CD4-positive, alpha-beta T cell treated with Interleukin-17A for 1 hour (primary cell): ENCODE data around the gene ADGRF4.

Source experiments
- DNase-seq: peaks from one replicate; pipeline ENCODE4 v3.0.0-alpha.2; 2020

Gene ADGRF4, protein sequence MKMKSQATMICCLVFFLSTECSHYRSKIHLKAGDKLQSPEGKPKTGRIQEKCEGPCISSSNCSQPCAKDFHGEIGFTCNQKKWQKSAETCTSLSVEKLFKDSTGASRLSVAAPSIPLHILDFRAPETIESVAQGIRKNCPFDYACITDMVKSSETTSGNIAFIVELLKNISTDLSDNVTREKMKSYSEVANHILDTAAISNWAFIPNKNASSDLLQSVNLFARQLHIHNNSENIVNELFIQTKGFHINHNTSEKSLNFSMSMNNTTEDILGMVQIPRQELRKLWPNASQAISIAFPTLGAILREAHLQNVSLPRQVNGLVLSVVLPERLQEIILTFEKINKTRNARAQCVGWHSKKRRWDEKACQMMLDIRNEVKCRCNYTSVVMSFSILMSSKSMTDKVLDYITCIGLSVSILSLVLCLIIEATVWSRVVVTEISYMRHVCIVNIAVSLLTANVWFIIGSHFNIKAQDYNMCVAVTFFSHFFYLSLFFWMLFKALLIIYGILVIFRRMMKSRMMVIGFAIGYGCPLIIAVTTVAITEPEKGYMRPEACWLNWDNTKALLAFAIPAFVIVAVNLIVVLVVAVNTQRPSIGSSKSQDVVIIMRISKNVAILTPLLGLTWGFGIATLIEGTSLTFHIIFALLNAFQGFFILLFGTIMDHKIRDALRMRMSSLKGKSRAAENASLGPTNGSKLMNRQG

DNA sequence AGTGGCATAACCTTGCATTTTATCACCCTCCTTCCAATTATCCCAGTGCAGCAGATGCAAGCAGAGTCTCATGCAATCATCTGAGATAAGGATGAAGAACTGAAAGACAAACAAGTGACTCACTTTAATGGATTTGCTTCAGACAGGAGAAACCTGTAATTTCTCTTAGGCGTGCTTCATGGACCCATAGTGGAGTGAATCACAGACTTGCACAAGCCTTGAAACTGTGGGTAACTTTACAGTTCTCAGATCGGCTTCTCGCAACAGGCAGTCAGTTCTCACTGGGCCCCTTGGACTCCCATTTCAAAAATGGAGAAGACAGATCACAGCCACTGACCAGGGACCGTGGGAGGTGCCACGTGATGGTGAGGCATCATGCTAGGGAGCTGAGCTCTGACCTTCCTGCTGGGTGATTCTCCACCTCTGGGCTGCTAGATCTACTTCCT lies at the start of gene ADGRF4:
Gene ADGRF4 (plus strand): TSS at position 239 of the 446 bp plus-strand sequence. CDS start 8,666 bp downstream, outside the sequence.
- DNase-seq = no peak

DNA sequence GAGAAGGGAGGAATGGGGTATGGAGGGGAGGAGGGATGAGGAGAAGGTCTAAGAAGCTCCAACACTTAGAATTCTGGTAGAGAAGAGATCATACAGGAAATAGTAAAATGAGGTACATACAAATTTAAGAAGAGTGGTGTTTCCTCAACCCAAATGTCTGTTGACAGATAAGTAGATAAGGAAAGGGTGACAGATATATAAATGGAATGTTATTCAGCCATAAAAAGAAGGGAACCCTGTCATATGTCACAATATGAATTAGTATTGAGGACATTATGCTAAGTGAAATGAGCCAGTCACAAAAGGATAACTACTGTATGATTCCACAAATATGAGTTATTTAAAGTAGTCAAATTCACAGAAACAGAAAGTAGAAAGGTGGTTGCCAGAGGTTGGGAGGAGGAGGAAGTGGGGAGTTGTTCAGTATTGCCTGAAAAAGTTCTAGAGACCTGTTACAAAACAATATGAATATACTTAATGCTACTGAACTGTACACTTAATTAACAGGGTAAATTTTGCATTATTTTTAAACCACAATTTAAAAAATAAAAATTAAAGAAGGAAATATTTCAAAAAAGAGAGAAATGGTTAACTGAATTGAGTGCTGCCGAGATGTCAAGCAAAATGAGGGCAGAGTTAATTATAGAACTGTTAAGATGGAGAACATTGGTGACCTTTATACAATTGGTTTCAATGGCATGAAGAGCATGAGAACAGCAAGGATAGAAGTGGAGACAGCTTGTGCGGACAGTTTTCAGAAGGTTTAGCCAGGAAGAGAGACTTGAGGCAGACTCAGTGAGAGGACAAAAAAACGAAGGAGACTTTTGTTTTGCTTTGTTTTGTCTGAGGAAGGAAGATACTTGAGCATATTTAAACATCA lies 47.6 kb upstream of the ADGRF4 start:
- DNase-seq = no peak

DNA sequence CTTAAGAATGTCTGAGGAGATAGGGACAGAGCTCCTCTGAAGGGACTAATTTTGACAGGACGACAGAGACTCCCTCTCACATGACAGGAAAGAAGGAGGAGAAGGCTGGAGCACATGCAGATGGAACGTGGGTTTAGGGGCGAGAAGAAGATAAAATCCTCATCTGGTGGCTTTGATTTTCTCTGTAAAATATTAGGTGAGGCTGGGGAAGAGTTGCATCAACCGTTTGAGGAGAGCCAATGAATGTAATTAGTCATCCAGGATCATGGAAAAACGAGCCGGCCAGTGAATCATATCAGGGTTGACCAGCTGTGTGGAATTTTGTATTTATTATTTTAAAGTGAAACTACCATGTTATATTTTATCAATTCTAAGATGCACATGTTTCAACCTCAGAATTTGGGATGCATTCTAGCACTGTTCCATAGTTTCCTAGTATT lies 46.9 kb upstream of the ADGRF4 start:
- DNase-seq = no peak

DNA sequence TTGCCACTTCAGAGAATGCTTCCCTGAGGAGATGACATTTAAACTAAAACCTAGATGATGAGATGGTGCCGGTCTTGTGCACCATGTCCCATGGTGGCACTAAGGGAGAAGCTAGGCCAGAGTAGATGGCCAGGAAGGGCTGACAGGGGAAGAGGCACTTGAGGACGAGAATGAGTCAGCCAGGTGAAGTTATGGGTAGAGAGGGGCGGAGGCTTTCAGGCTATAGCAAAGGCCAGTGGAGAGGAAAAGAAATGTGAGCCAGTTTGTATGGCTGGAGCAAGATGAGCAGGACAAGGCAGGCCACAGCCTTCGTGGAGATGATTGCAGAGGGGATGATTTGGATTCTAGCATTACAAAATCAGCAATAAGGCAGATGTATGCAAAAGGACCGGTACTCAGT lies 44.7 kb upstream of the ADGRF4 start:
- no peak for DNase-seq

DNA sequence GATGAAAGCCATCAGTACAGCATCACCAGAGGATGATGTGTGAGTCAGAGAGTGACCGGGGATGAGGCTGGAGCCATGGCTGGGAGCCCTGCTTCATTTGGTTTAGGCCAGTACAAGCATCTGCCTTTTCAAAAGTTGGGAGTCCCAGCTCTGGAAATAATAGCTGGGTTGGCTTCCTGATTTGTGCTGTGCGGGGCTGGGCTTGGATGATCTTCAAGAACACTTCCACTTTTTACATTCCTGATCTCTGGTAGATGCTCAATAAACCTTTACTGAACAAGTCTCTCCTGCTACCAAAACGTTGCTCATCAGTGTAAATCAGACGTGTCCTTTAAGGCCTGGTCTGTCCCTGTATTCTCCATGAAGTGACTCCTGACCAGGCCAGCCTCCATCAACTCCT lies 44.1 kb upstream of the ADGRF4 start:
- DNase-seq = no peak

DNA sequence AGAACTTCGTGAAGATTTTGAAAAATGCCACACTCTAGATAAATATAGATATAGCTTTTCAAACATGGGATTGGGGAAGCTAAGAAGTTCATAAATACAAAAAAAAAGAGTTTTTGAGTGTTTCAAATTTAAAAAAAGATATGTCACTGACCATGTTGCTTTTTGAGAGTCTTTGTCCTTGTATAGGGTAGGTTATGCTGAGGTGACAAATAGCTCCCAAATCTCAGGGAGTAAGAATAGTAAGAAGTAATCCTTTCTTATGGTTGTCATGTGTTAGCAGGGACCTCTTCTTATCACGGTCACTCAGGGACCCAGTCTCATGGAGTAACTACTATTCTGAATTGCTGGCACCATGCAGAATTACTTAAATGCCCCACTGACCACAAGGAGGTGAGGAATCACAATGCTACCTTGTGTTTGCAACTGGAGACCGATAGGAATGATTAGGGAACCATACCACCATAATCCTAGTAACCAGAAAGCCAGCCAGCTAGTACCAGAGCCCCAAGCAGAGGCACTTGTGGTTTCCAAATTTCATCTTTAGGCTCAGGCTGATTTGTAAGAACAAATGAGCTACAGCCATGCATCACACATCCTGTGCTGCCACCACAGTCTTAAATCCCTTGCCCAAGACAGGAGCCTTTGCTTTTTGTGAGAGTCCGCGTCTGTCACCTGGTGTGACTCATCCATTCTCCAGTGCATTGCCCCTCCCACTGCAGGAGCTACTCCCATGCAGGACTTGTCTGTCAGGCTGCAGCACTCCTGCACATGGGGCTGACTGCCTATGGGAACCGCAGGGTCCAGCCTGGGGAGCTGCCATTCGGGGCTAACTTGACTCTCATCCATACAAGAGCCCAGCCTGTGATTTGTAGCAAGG lies 42.4 kb upstream of the ADGRF4 start:
- no peak for DNase-seq

DNA sequence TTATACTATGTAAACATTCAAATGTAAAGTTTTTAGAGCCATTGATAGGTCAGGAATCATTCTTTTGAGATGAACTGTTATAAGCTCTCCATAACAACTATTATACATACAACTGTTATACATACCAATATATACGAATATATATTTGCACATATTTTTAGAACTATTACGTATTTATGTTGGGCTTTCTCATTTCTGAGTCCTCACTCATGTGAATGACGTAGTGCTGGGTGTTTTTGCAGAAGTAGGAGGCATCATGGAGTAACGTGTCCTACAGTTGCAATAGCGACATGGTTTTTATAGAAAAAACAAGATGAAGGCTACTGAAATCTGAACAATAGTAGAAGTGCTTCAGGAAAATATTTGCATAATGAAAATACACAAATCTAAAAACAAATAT lies 36.4 kb upstream of the ADGRF4 start:
- no peak for DNase-seq

DNA sequence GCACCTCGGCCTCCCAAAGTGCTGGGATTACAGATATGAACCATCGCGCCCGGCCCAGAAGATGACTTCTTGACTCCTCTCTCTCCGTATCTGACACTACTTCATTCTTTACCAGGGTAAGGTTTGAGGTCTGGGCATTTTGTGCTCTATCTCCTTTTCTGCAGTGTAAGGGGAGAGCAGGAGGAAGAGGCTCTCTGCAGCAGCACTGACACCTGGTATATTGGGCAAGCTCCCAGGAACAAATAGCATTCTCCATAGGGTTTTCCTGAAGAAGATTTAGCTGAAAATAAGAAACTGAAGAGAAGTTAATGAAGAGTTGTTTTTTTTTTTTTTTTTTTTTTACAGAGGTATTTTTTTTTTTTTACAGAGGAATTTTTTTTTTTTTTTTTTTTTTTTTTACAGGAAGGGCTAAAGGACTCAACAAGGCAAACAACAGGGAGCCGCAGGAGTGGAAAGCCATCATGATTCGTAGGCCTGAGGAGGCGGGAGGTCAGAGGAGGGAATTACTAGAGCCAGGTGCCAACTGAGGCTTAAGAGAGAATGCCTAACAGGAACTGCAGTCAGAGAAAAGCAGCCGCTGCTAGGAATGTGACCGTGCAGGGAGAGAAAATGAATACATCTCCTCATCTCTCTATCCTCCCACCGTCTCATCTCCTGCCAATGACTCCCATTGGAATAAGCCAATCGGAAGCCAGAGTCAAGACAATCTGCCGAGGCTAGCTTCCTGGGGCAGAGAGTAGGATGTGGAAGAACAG lies 34.7 kb upstream of the ADGRF4 start:
- no peak for DNase-seq

DNA sequence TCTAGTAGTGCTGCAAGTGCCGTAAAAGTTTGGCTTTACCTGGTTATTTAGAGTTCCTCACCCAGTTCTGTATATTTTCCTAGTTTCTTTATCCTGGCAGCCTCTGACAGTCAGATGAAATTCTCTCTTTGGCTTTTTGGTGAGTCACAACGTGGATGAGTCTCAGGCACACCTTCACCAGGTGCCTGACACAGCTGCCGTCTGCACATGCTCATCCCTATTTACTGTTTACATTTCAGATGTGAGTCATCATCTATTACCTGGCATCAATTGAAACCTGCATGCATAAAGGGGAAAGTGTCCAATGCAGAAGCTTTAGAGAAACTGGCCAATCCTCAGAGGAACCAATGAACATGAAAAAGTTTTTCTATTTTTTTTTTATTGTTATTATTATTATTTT lies 33.3 kb upstream of the ADGRF4 start:
- DNase-seq = no peak

DNA sequence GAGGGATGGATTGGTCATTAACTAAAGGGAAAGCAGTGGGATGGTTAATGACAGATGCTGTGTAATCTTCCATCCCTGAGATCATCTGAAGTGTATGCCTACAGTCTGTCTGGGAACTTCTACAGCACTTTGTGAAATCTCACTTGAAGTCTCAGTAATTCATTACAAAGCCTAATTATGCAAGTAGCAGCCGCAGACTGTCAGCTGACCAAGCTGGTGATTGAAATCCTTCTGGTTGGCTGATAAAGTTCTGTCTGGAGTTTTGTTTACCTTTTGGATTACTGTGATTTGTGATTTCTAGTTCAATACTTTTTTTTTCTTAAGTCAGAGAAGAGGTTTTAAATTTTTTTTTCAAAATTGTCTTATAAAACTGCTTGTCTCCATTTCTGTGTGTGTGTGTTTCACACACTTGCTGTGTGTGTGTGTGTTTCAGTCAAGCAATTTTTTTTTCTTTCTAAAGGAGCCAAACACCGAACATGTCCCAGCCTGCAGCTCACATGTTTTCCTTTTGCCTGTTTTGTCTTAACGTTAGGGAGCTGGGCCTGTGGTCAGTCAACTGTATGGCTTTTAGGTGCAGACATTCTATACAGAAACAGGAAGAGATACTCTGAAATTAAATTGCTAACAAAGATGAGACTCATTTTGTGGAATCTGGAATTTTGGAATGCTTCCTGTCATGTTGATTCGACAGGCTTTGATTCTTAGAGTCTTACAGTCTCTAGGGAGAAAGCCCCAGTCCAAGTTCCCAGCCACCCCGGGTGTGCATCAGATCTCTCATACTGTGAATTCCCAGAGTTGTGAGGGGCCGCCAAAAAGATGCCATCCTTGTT lies 28.5 kb upstream of the ADGRF4 start:
- DNase-seq = no peak

DNA sequence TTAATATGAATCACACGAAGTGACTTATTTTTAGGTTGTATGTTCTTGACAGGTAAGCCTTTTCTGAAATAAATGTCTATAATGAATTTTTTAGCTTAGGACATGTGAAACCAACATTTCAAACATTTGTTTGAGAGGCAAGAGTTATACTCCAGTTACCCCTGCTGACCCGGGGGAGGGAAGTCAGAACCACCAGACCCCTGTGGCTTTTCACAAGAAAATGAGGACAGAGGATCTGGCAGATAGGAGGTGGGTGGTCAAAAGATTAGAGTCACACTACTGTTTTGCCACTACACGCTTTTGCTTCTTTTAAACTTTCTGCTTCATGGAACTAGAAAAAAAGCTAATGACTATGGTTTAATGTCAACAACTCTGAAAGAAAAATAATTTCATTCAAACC lies 27.5 kb upstream of the ADGRF4 start:
- DNase-seq = no peak

DNA sequence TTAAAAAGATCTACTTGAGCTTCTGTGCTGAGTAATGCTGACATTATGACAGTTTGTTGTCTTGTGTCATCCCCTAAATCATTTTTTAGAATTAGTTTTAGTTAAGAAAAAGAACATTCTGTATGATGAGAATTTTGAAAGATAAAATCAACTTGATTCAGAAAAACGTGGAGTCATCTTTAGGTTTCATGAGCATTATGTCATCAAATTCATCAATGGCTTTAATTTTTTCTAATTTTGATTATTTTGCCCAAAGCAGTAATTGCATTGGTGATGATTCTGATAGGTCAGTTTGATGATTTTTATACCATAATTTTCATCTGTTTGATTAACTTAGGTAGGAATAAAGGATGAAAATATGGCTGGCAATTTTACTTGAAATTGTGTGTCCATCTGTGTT lies 26.6 kb upstream of the ADGRF4 start:
- DNase-seq = no peak

DNA sequence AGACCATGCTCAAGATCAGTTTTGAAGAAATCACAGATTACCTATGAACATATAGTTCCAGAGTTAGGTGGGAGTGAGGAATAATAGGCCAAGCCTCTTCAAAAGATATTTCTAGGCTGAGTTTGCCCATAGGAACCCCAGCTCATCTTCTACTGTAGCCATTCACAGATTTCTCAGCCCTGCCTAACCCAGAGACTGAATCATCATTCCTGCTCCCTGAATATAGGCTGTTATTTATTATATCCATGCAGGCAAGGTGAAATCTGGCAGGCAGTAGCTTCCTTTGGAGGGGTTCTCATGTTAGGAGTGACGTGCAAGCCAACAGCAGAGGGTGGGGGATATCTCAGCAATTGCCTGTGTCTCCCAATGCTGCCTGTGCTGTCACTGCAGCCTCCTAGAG lies 25.6 kb upstream of the ADGRF4 start:
- DNase-seq = no peak

DNA sequence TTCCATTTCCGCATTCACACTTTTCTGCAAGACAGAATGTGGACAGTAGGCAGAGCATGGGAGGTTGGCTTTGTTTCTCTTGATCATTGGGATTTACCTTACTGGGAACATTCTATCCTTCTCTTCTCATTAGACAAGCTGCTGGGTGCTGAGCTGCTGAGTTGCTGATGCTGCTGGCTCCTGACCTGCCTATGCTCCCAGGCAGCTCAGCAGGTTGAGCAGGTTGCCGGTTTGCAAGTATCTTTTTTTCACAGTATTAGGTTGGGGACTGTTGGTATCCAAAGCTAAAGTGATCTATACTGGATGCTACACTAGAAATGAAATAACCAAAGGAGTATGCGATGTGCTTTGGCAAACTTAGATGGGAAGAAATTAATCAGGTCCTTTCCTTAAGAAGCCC lies 23.7 kb upstream of the ADGRF4 start:
- DNase-seq = no peak

DNA sequence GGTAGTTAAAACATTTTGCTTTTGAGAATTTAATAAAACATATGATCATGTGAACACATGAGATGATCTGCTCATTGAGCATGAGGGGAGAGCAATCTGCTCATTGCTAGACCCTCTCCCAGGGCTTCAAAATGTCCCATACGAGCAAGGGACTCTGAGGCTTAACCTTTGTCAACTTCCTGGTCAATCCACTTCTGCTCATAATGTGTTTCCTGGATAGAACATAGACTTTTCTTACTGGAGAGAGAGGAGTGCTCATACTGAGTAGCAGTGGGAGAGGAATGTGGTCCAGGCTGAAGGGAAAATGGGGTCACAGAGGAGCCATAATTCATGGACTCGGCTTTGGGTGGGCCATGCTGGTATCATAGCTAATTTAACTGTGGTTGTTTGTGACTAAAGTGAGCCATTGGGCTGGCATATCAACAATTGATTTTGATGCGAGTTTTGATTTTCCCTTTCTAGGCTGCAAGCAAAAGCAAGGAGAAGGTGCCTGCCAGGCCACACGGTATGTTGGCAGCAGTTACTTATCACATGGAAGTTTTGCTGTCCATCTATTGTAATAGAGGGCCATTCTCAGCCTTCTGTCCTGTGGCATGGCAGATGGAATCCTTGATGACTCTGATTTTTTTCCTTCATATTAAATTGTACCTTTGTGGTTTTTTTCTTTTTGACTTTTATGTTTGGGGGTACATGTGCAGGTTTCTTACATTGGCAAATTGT lies 20.8 kb upstream of the ADGRF4 start:
- DNase-seq = no peak

DNA sequence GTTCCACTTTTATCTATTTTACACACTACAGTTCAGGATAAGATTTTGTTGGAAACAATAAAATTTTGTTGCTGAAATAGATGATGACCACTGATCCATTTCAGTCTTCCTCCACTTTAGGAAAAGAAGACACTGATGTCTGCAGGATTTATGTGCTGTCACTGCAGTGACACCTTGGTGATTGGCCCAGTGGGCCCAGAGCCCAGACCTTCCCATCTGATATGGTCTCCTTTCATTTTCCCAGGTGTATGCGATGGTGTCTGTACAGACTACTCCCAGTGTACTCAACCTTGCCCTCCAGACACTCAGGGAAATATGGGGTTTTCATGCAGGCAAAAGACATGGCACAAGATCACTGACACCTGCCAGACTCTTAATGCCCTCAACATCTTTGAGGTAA lies 19.6 kb upstream of the ADGRF4 start:
- no peak for DNase-seq

DNA sequence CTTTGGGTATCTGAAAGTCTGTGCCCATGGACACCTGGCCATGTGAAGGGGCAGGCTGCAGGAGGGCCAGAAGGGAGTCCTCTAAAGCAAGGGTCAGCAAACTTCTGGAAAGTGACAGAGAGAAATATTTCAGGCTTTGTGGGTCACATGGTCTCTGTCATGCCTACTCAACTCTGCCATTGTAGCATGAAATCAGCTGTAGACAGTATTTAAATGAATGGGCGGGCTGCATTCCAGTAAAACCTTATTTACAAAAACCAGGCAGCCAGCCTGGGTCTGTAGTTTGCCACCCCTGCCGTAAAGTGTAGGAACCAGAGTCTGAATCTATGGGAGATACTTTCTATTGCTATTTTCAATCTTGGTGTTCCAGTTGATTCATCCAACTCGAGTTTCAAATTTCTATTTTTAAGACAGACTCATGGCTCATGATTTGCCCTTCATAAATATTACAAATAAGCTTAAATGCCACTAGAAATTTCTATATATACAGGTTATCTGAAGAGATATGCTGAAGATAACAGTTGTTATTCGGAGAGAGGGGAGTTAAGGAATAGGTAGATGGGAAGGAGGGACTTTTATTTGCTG lies 19.0 kb upstream of the ADGRF4 start:
- DNase-seq = no peak

DNA sequence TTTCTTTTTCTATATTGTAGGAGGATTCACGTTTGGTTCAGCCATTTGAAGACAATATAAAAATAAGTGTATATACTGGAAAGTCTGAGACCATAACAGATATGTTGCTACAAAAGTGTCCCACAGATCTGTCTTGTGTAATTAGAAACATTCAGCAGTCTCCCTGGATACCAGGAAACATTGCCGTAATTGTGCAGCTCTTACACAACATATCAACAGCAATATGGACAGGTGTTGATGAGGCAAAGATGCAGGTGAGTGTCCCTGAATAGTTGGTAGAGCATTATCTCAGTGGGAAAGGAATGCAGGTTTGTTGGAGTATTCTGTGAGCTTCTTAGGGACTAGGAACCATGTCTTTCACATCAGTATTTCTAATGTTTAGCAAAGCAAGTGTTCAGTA lies 18.3 kb upstream of the ADGRF4 start:
- DNase-seq = no peak

DNA sequence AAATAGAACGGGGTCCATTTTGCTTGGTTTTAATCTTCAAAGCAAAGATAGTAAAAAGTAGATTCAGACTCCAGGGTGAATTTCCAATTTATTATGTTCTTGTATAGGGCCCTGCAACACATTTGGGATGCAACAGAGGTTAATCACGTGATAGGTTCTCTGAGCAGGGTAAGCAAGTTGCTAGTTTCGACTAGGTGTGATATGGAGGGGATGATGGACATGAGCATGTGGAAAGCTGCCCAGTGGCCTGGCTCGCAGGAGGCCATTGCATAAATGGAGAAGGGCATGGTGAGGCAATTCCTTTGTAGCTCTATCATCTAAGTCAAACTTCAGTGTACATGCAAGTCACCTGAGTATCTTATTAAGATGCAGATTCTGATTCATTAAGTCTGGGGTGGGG lies 17.7 kb upstream of the ADGRF4 start:
- no peak for DNase-seq
